Natural killer cell (primary cell): Measurements from ENCODE around the gene PLA2G6. TPM values are rescaled to one million over a fixed set of nuclear protein-coding genes. Genes with fewer than 3 reads are reported as not detected.
A peak's percentile ranks its signal among the peaks of the same experiment; 100 is the strongest.

Source experiments
- ATAC-seq, 3 donors: fragments of 150-1000 bp in 2 of 3; fragments of 200-7000 bp in 1 of 3; cut with Tn5 transposase; 1 replicate in 1 of 3; 2 replicates in 2 of 3; pipeline ENCODE4 v1.10.0; 2021; ENCODE audit warnings: mild to moderate bottlenecking in 2 of 3, moderate library complexity in 2 of 3
- DNase-seq, 2 donors: peaks; one replicate each; pipeline versions ENCODE4 v3.0.0 to v3.0.0-alpha.2; 2013 to 2021; ENCODE audit warnings: mixed read lengths in 1 of 2
- H3K27ac ChIP-seq: one replicate; pipeline ENCODE4 v1.5.1; 2013; ENCODE audit warnings: mild to moderate bottlenecking, low read length
- H3K27me3 ChIP-seq: one replicate; pipeline ENCODE4 v1.6.1; 2013; ENCODE audit warnings: low read length; ENCODE audit not compliant: control insufficient read depth, insufficient read depth
- H3K36me3 ChIP-seq: one replicate; pipeline ENCODE4 v1.6.1; 2013; ENCODE audit warnings: low read length; ENCODE audit not compliant: control insufficient read depth, insufficient read depth
- H3K4me1 ChIP-seq: one replicate; pipeline ENCODE4 v1.6.1; 2013; ENCODE audit warnings: low read length; ENCODE audit not compliant: control insufficient read depth, insufficient read depth
- H3K4me3 ChIP-seq: one replicate; pipeline ENCODE4 v1.5.1; 2013; ENCODE audit warnings: low read length
- H3K9me3 ChIP-seq: one replicate; pipeline ENCODE4 v1.6.1; 2013; ENCODE audit warnings: low read length; ENCODE audit not compliant: control insufficient read depth, insufficient read depth
- H3K27ac Mint-ChIP-seq, 2 donors: one replicate each; pipeline ENCODE4 v1.8.0; 2022; ENCODE audit warnings: mild to moderate bottlenecking in 2 of 2, mixed read lengths in 2 of 2, moderate library complexity in 1 of 2
- H3K27me3 Mint-ChIP-seq, 2 donors: one replicate each; pipeline ENCODE4 v1.8.0; 2022; ENCODE audit warnings: low read depth in 2 of 2, mixed read lengths in 2 of 2
- H3K36me3 Mint-ChIP-seq: one replicate; pipeline ENCODE4 v1.8.0; 2022; ENCODE audit warnings: mixed read lengths
- H3K4me1 Mint-ChIP-seq, 2 donors: one replicate each; pipeline ENCODE4 v1.8.0; 2022; ENCODE audit warnings: mixed read lengths in 2 of 2
- H3K4me3 Mint-ChIP-seq: one replicate; pipeline ENCODE4 v1.8.0; 2022; ENCODE audit warnings: mild to moderate bottlenecking, moderate library complexity, mixed read lengths
- H3K9me3 Mint-ChIP-seq, 2 donors: one replicate each; pipeline ENCODE4 v1.8.0; 2022; ENCODE audit warnings: mixed read lengths in 2 of 2
- CTCF ChIP-seq: fragments of 200-600 bp; IDR thresholded peaks from one replicate; pipeline ENCODE4 v1.8.0; 2022; ENCODE audit warnings: antibody characterized with exemption
- WGBS: methylation state at CpG from one replicate; pipeline ENCODE4 v1.1.7; 2013; ENCODE audit warnings: missing lambda C conversion rate; ENCODE audit not compliant: insufficient coverage; 5-methylcytosine and 5-hydroxymethylcytosine counted together
- intact Hi-C: fragments of 100-400 bp; cut with micrococcal nuclease; formaldehyde crosslinking; loops from one replicate; pipeline ENCODE4 v1.14.2; 2022
- total RNA-seq, 4 donors: library from RNA; stranded (reverse); fragments of 120-200 nt in 1 of 4; gene quantifications; one replicate each; pipeline versions ENCODE4 v1.2.3 to v1.2.4, GENCODE V29; 2013 to 2022

PLA2G6 gene
- total RNA-seq, 3 donors from 2014 or later (not counting 1 experiment from before 2014, with no cell fraction given) = 137 to 167 (median 145) TPM

- Histone ChIP-seq H3K4me3 (no peak overlapping the region), H3K27ac (peak overlapping the region; percentile 83), H3K36me3 (no peaks in the 10 kb centered on the region), H3K9me3 (no peaks in the 10 kb centered on the region), H3K27me3 (no peaks in the 10 kb centered on the region), H3K4me1 (peaks cover 81% of the 10 kb centered on the region)
- Mint-ChIP-seq H3K9me3 (no peaks in the 10 kb centered on the region), H3K27ac (peak overlapping the region; percentile 87 to 89), H3K27me3 (no peaks in the 10 kb centered on the region), H3K4me3 (peak overlapping the region; percentile 83), H3K4me1 (peaks cover 66 to 76% of the 10 kb centered on the region in 2 donors), H3K36me3 (no peaks in the 10 kb centered on the region)
- WGBS = 46% methylated on average over 3 of the region's 4 CpGs
- peak; percentile 54 to 56 for DNase-seq
- no peak for TF ChIP-seq CTCF
- ATAC-seq = peak in 2 of 3 donors; percentile 16 to 39
- intact Hi-C loops = loop anchor here (1.0 to 10.0 kb wide), 3 partner anchors 24 to 88 kb away; partner anchors contain the start of gene MAFF
Measured at GRCh38 chr22:38177044-38177443, 4.6 kb downstream of the PLA2G6 start.

- Mint-ChIP-seq H3K4me1 (peaks cover 62 to 72% of the 10 kb centered on the region in 2 donors), H3K9me3 (no peaks in the 10 kb centered on the region), H3K27me3 (no peaks in the 10 kb centered on the region), H3K27ac (peak overlapping the region; percentile 87 to 89), H3K36me3 (no peaks in the 10 kb centered on the region), H3K4me3 (peak overlapping the region; percentile 83)
- Histone ChIP-seq H3K36me3 (no peaks in the 10 kb centered on the region), H3K27me3 (no peaks in the 10 kb centered on the region), H3K27ac (peak overlapping the region; percentile 83), H3K9me3 (no peaks in the 10 kb centered on the region), H3K4me3 (no peak overlapping the region), H3K4me1 (peaks cover 81% of the 10 kb centered on the region)
- ATAC-seq = peak in 2 of 3 donors; percentile 15 to 50
- DNase-seq = peak; percentile 33 to 69
- WGBS = 34% methylated on average over 13 of the region's 14 CpGs
- no peak for TF ChIP-seq CTCF
- intact Hi-C loops = loop anchor here (10.0 kb wide), 2 partner anchors 49 to 89 kb away; no protein-coding TSS in a partner anchor
Measured at GRCh38 chr22:38176170-38176741, 5.4 kb downstream of the PLA2G6 start.

- TF ChIP-seq CTCF = no peak
- Histone ChIP-seq H3K27ac (peak overlapping the region; percentile 83), H3K27me3 (no peaks in the 10 kb centered on the region), H3K36me3 (no peaks in the 10 kb centered on the region), H3K9me3 (no peaks in the 10 kb centered on the region), H3K4me1 (peaks cover 73% of the 10 kb centered on the region), H3K4me3 (no peak overlapping the region)
- H3K27me3 Mint-ChIP-seq = no peaks in the 10 kb centered on the region
- WGBS = 97% methylated on average over 17 of the region's 17 CpGs
- H3K27ac Mint-ChIP-seq = peak overlapping the region; percentile 87 to 89
- peak overlapping the region; percentile 26 for H3K4me3 Mint-ChIP-seq
- no peaks in the 10 kb centered on the region for H3K36me3 Mint-ChIP-seq
- H3K9me3 Mint-ChIP-seq = no peaks in the 10 kb centered on the region
- H3K4me1 Mint-ChIP-seq = peaks cover 54 to 67% of the 10 kb centered on the region in 2 donors
- DNase-seq = no peak
- ATAC-seq = no peak
- intact Hi-C loops = loop anchor here (10.0 kb wide), 2 partner anchors 49 to 89 kb away; no protein-coding TSS in a partner anchor
Measured at GRCh38 chr22:38175206-38176118, 6.2 kb downstream of the PLA2G6 start.
